GM12872 (cell line): Measurements from ENCODE around the gene UPK2.

Experiments used
- TF ChIP-seq, protein P1 (sequence below): IDR thresholded peaks from 3 replicates; pipeline ENCODE4 v1.5.1; 2011; ENCODE audit warnings: low read depth, mild to moderate bottlenecking, low read length, moderate library complexity; ENCODE audit not compliant: insufficient read depth

Gene UPK2

GRCh38 chr11:118998388-118998717 lies 42.3 kb downstream of the UPK2 start:
- TF ChIP-seq, protein P1, sequence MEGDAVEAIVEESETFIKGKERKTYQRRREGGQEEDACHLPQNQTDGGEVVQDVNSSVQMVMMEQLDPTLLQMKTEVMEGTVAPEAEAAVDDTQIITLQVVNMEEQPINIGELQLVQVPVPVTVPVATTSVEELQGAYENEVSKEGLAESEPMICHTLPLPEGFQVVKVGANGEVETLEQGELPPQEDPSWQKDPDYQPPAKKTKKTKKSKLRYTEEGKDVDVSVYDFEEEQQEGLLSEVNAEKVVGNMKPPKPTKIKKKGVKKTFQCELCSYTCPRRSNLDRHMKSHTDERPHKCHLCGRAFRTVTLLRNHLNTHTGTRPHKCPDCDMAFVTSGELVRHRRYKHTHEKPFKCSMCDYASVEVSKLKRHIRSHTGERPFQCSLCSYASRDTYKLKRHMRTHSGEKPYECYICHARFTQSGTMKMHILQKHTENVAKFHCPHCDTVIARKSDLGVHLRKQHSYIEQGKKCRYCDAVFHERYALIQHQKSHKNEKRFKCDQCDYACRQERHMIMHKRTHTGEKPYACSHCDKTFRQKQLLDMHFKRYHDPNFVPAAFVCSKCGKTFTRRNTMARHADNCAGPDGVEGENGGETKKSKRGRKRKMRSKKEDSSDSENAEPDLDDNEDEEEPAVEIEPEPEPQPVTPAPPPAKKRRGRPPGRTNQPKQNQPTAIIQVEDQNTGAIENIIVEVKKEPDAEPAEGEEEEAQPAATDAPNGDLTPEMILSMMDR: no peak

- TF ChIP-seq, protein P1: no peak
Observed at GRCh38 chr11:118998822-118999221, 42.7 kb downstream of the UPK2 start.

DNA sequence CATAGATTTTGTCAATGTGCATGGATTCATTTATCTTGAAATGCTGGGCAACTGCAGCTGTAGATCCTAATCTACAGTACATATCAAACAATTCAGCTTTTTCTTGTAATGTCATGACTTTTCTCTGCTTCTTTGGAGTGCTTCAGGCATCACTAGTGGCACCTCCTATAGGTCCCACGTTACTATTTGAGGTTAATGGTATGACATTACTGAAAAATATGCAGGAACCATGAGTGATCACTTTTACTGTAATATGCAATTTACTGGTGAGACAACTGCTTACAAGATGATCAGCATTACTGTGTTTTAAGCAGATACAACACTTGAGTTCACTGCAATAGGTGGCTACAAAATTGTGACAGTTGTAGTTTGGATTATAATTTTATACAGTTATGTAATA lies 44.8 kb downstream of the UPK2 start:
- TF ChIP-seq, protein P1: no peak

GRCh38 chr11:119006656-119007055 lies 50.6 kb downstream of the UPK2 start:
- TF ChIP-seq, protein P1: no peak
